Spleen (tissue), 7 donors: ENCODE data around the gene PAPPA2.

Experiments
- POLR2AphosphoS5 ChIP-seq, 3 donors: sonication (generic); formaldehyde crosslinking; IDR thresholded peaks; one replicate each; pipeline ENCODE4 v1.5.1; 2017; ENCODE audit warnings: antibody characterized with exemption in 3 of 3
- TF ChIP-seq, protein P1 (sequence below), 11 experiments: fragments of 200-600 bp in 7 of 11; fragments of 450-650 bp in 4 of 11; sonication (generic) in 4 of 11; IDR thresholded peaks in 8 of 11; conservative IDR thresholded peaks in 3 of 11; 1 replicate in 7 of 11; 2 replicates in 4 of 11; pipeline versions ENCODE4 v1.4.0 to v1.8.0; 2016 to 2021; ENCODE audit warnings: antibody characterized with exemption in 11 of 11, inconsistent platforms in 4 of 11, mild to moderate bottlenecking in 1 of 11
- donor health status: DM: no; HTN: no; CAD: no; lungs with moderate emphysema.
- donor health status: DM: no; HTN: no; CAD: no.
- donor health status: DM: no; HTN: no; CAD: no.

DNA sequence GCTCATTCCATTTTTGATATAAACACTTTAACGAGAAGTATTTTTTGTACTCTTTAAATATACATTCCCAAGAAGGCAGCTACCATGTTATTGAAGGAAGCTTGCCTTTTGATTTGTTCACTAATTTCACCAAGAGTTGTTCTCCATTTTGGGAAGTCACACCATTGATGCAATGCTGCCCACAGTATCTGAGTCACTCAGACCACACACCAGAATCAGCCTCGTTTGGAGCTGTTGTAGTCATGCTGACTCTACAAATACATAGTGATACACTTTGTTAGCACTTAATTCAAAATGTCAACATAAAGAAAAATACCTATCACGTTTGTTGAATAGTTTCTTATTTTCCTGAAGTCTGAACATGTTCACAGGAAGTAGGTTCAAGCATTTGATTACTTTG is 78.7 kb downstream of the PAPPA2 start:
- TF ChIP-seq, protein P1, sequence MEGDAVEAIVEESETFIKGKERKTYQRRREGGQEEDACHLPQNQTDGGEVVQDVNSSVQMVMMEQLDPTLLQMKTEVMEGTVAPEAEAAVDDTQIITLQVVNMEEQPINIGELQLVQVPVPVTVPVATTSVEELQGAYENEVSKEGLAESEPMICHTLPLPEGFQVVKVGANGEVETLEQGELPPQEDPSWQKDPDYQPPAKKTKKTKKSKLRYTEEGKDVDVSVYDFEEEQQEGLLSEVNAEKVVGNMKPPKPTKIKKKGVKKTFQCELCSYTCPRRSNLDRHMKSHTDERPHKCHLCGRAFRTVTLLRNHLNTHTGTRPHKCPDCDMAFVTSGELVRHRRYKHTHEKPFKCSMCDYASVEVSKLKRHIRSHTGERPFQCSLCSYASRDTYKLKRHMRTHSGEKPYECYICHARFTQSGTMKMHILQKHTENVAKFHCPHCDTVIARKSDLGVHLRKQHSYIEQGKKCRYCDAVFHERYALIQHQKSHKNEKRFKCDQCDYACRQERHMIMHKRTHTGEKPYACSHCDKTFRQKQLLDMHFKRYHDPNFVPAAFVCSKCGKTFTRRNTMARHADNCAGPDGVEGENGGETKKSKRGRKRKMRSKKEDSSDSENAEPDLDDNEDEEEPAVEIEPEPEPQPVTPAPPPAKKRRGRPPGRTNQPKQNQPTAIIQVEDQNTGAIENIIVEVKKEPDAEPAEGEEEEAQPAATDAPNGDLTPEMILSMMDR (IDR thresholded peaks at IDR 0.05 in 8 of 11, conservative IDR thresholded peaks at IDR 0.05 in 3 of 11), result no peak
- no peak for TF ChIP-seq POLR2AphosphoS5 (IDR thresholded peaks at IDR 0.05)
